ENCODE measurements around the gene PPARG.
"Not testable (repeated sequence)": the region's sequence is repeated elsewhere in the genome, so short reads cannot be mapped to it uniquely, and the experiment has no call there.

- not testable (repeated sequence) for TF ChIP-seq CTCF (IDR thresholded peaks at IDR 0.05; ENCODE audit: low read length); EZH2 (IDR thresholded peaks at IDR 0.05; ENCODE audit: borderline replicate concordance, low read length)
Observed at GRCh38 chr3:12479198-12479597, 190.3 kb downstream of the PPARG start.
